Memory B cell (primary cell): Measurements from ENCODE around the gene VPS35L.

Experiments
- ATAC-seq: fragments of 150-1000 bp; cut with Tn5 transposase; 2 replicates; pipeline ENCODE4 v1.10.0; 2021; ENCODE audit warnings: low read depth, mild to moderate bottlenecking, moderate library complexity
- DNase-seq, 2 donors: peaks; one replicate each; pipeline ENCODE4 v3.0.0; 2022; ENCODE audit warnings: low spot score in 2 of 2
- H3K27ac Mint-ChIP-seq: one replicate; pipeline ENCODE4 v1.8.0; 2022; ENCODE audit warnings: mild to moderate bottlenecking, moderate library complexity, mixed read lengths
- H3K27me3 Mint-ChIP-seq: one replicate; pipeline ENCODE4 v1.8.0; 2022; ENCODE audit warnings: mixed read lengths
- H3K36me3 Mint-ChIP-seq: one replicate; pipeline ENCODE4 v1.8.0; 2022; ENCODE audit warnings: mild to moderate bottlenecking, mixed read lengths
- H3K4me1 Mint-ChIP-seq: one replicate; pipeline ENCODE4 v1.8.0; 2022; ENCODE audit warnings: mixed read lengths
- H3K4me3 Mint-ChIP-seq: one replicate; pipeline ENCODE4 v1.8.0; 2022; ENCODE audit warnings: mild to moderate bottlenecking, moderate library complexity, mixed read lengths
- H3K9me3 Mint-ChIP-seq: one replicate; pipeline ENCODE4 v1.8.0; 2022; ENCODE audit warnings: mixed read lengths

The VPS35L gene

DNA sequence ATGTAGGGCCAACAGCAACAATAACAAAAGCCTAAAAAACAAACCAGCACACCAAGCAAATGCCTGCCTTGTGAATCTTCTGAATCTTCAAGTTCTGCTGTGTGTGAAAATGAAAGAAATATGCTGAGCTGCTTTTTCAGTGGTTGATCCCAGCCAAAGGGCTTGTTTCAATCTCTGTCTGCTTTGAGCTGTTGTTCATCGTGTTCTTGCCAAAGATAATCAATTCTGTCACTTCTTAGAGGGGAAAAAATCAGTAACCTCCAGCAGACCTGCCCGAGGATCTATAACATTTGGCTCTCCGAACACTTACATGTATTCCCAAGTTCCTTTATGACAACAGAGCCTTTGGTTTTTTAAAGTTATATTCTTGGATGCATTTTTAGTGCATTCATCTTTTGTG is 65.9 kb downstream of the VPS35L start:
- no peak overlapping the region for H3K4me3 Mint-ChIP-seq
- peaks cover 33% of the 10 kb centered on the region for H3K36me3 Mint-ChIP-seq

GRCh38 chr16:19625039-19625438 is 69.5 kb downstream of the VPS35L start:
- peaks cover 32% of the 10 kb centered on the region for H3K36me3 Mint-ChIP-seq
- H3K4me1 Mint-ChIP-seq, result no peaks in the 10 kb centered on the region
- no peak for DNase-seq
- no peak overlapping the region for H3K4me3 Mint-ChIP-seq
- no peak for ATAC-seq
- H3K27me3 Mint-ChIP-seq, result no peaks in the 10 kb centered on the region
- no peak overlapping the region for H3K27ac Mint-ChIP-seq
- H3K9me3 Mint-ChIP-seq, result no peaks in the 10 kb centered on the region

More for the DNA sequence above, 65.9 kb downstream of the VPS35L start:
- ATAC-seq (no peak), DNase-seq (no peak)
- Mint-ChIP-seq H3K27me3 (no peaks in the 10 kb centered on the region), H3K4me1 (no peaks in the 10 kb centered on the region), H3K27ac (no peak overlapping the region), H3K9me3 (no peaks in the 10 kb centered on the region)

- H3K27ac Mint-ChIP-seq, result no peak overlapping the region
- no peak for ATAC-seq
- no peak overlapping the region for H3K4me3 Mint-ChIP-seq
- no peaks in the 10 kb centered on the region for H3K9me3 Mint-ChIP-seq
- no peaks in the 10 kb centered on the region for H3K27me3 Mint-ChIP-seq
- H3K4me1 Mint-ChIP-seq, result no peaks in the 10 kb centered on the region
- H3K36me3 Mint-ChIP-seq, result peaks cover 32% of the 10 kb centered on the region
- DNase-seq, result no peak
Observed at GRCh38 chr16:19636436-19637267, 81.1 kb downstream of the VPS35L start.

- peaks cover 29% of the 10 kb centered on the region for H3K36me3 Mint-ChIP-seq
- no peak for ATAC-seq
- no peak overlapping the region for H3K4me3 Mint-ChIP-seq
Observed at GRCh38 chr16:19639986-19640421, 84.5 kb downstream of the VPS35L start.

DNA sequence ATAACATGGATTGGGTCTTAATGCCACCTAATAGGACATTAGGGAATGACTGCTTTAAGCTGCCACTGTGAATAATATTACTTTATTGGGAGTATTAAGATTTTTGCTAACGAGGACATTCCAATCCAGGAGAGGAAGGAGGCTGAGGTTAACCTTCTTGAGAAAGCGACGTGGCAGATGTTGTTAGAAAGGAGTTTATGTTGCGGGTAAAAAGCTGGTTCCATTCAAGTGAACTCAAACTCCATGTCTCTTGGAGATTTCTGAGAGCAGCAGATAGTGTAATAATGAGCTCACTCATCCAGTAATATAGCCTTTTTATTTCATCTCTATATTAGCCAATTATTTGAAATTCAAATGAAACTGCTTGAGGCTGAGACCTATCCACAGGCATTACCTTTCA is 87.0 kb downstream of the VPS35L start:
- DNase-seq, result no peak
- no peak for ATAC-seq
- H3K27me3 Mint-ChIP-seq, result no peaks in the 10 kb centered on the region
- H3K4me3 Mint-ChIP-seq, result no peak overlapping the region
- no peaks in the 10 kb centered on the region for H3K9me3 Mint-ChIP-seq
- peaks cover 29% of the 10 kb centered on the region for H3K36me3 Mint-ChIP-seq
- no peak overlapping the region for H3K27ac Mint-ChIP-seq
- no peaks in the 10 kb centered on the region for H3K4me1 Mint-ChIP-seq

More at GRCh38 chr16:19639986-19640421, 84.5 kb downstream of the VPS35L start:
- Mint-ChIP-seq H3K4me1 (no peaks in the 10 kb centered on the region), H3K27ac (no peak overlapping the region), H3K9me3 (no peaks in the 10 kb centered on the region), H3K27me3 (no peaks in the 10 kb centered on the region)
- no peak for DNase-seq

- Mint-ChIP-seq H3K27me3 (no peaks in the 10 kb centered on the region), H3K4me3 (no peak overlapping the region), H3K9me3 (no peaks in the 10 kb centered on the region), H3K27ac (no peak overlapping the region), H3K36me3 (peaks cover 22% of the 10 kb centered on the region), H3K4me1 (no peaks in the 10 kb centered on the region)
- ATAC-seq (no peak), DNase-seq (no peak)
Observed at GRCh38 chr16:19644877-19645276, 89.4 kb downstream of the VPS35L start.

GRCh38 chr16:19645557-19645981 is 90.1 kb downstream of the VPS35L start:
- Mint-ChIP-seq H3K4me3 (no peak overlapping the region), H3K27ac (no peak overlapping the region), H3K9me3 (no peaks in the 10 kb centered on the region), H3K27me3 (no peaks in the 10 kb centered on the region), H3K4me1 (no peaks in the 10 kb centered on the region), H3K36me3 (peaks cover 20% of the 10 kb centered on the region)
- ATAC-seq (no peak), DNase-seq (no peak)

DNA sequence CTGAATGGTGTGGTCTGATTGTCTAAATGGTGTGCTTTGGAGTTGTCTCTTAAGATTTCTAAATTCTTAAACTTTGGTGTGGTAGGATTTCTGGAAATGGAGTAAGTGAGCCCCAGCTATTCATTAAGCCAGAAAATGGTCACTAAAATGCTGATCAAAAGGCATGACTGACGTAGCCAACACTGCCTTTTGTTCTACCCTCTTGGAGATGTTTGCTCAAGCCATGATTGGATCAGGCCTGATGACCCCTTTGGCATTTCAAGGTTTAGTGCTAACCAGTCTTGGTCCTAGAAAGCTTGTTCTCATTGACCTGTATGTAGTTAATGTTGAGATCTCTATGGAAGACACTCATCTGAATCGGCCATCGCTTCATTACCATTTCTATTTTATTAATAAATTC is 94.5 kb downstream of the VPS35L start:
- Mint-ChIP-seq H3K9me3 (no peaks in the 10 kb centered on the region), H3K36me3 (peaks cover 33% of the 10 kb centered on the region), H3K27me3 (no peaks in the 10 kb centered on the region), H3K27ac (no peak overlapping the region), H3K4me3 (no peak overlapping the region), H3K4me1 (no peaks in the 10 kb centered on the region)
- ATAC-seq (no peak), DNase-seq (no peak)

DNA sequence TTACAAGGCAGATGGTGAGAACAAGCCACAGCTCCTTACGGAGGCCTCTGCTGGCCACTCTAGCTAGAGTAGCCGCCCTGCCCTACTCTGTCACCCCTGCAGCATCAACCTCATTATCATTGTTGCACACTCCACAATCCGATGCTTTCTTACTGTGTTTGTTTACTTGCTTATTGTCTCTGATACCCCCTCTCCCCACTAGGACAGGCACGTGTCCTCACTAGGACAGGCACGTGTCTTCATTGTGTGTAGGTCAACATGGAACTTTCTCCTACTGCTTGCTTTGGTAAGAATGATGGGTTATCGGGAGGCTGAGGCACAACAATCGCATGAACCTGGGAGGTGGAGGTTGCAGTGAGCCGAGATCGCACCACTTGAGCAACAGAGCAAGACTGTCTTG is 98.6 kb downstream of the VPS35L start:
- Mint-ChIP-seq H3K27me3 (no peaks in the 10 kb centered on the region), H3K4me1 (no peaks in the 10 kb centered on the region), H3K36me3 (peaks cover 47% of the 10 kb centered on the region), H3K9me3 (no peaks in the 10 kb centered on the region), H3K27ac (no peak overlapping the region), H3K4me3 (no peak overlapping the region)
- DNase-seq (no peak), ATAC-seq (no peak)

DNA sequence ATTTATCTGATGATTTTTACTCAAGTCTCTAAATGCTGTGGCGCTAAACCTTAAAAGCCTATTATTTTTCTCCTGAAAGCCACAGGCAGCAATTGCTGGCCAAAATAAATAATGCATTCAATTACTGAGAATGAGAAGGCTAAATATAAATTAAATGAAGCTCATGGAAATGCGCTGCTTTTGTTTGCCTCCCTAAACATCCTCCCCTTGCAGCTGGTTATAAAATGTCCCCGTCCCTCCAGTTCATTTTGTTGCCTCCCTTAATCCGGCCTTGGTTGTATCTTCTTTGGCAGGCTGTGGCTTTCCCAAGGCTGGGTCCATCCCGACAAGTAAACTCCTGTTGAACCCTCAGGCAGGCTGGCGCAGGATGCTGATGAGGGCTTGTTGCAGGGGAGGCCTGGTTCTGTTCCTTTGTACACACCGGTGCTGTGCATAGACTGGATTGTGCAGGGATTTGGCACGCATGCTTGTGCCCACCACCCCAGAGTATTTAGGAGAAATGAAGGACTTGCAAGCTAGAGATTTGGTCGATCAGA is 99.8 kb downstream of the VPS35L start:
- H3K4me3 Mint-ChIP-seq, result no peak overlapping the region
- ATAC-seq (no peak), DNase-seq (no peak)
- no peak overlapping the region for H3K27ac Mint-ChIP-seq
- no peaks in the 10 kb centered on the region for H3K27me3 Mint-ChIP-seq
- H3K36me3 Mint-ChIP-seq, result peaks cover 49% of the 10 kb centered on the region
- H3K4me1 Mint-ChIP-seq, result no peaks in the 10 kb centered on the region
- H3K9me3 Mint-ChIP-seq, result no peaks in the 10 kb centered on the region

DNA sequence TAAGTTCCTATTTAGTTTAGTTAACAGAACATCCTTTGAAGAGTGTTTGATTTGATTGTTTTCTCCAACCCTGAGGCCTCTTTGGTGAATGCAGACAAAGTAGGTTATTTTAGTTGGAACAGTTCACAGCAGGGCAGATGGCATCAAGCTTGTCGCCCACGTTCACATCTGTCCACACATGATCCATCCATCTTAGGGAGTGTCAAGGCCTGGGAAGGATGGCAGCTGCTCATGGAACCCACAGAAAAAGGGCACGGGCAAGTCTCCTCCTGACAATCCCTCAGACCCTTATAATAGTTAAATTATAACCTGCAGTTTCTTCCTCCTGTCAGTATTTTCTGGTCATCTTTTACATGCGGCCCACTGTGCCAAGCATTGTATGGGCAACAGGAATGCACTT is 102.3 kb downstream of the VPS35L start:
- Mint-ChIP-seq H3K27ac (no peak overlapping the region), H3K4me1 (no peaks in the 10 kb centered on the region), H3K9me3 (no peaks in the 10 kb centered on the region), H3K36me3 (peaks cover 49% of the 10 kb centered on the region), H3K27me3 (no peaks in the 10 kb centered on the region), H3K4me3 (no peak overlapping the region)
- DNase-seq, result no peak
- no peak for ATAC-seq

DNA sequence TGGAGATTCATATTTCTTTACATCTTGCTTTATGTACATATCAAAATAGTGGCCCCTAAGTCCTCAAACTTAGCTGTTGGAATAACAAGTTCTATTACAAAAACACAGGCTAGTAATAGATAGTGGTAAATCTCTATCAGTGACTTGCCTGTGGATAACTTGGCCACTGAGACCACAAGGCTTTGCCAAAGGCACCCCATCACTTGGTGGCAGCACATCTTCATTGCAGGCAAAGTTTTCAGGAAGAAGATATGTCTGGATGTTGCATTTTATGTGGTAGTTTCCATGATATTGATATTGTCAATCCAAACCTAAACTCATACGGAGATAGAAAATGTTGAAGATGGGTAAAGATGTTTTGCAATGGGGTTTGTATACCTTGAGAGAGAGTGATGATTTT is 104.1 kb downstream of the VPS35L start:
- no peak overlapping the region for H3K27ac Mint-ChIP-seq
- ATAC-seq (no peak), DNase-seq (no peak)
- no peak overlapping the region for H3K4me3 Mint-ChIP-seq
- no peaks in the 10 kb centered on the region for H3K4me1 Mint-ChIP-seq
- H3K36me3 Mint-ChIP-seq, result peaks cover 46% of the 10 kb centered on the region
- H3K9me3 Mint-ChIP-seq, result no peaks in the 10 kb centered on the region
- no peaks in the 10 kb centered on the region for H3K27me3 Mint-ChIP-seq

DNA sequence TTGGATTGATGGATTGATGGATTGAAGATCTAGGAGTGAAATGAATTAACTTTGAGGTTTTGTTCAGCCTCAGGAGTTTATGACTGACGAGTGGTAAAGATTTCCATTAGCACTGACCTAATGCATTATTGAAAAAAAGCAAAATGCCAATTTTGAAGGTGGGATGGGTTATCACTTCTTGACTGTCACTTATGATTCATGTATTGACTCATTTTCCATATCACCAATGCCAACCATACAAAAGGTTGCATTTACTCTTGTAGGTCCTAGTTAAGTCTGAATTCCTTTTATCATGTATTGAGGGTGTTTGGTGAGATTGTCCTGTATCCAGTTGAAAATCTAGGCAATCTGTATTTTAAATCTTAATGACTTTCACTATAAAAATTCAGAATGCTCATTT is 104.9 kb downstream of the VPS35L start:
- H3K27ac Mint-ChIP-seq, result no peak overlapping the region
- DNase-seq (no peak), ATAC-seq (no peak)
- H3K4me3 Mint-ChIP-seq, result no peak overlapping the region
- no peaks in the 10 kb centered on the region for H3K4me1 Mint-ChIP-seq
- peaks cover 3% of the 10 kb centered on the region for H3K9me3 Mint-ChIP-seq
- no peaks in the 10 kb centered on the region for H3K27me3 Mint-ChIP-seq
- peaks cover 49% of the 10 kb centered on the region for H3K36me3 Mint-ChIP-seq

GRCh38 chr16:19662351-19662750 is 106.8 kb downstream of the VPS35L start:
- Mint-ChIP-seq H3K4me3 (no peak overlapping the region), H3K4me1 (no peaks in the 10 kb centered on the region), H3K9me3 (peaks cover 3% of the 10 kb centered on the region), H3K27me3 (no peaks in the 10 kb centered on the region), H3K27ac (no peak overlapping the region), H3K36me3 (peaks cover 43% of the 10 kb centered on the region)
- ATAC-seq (no peak), DNase-seq (no peak)

DNA sequence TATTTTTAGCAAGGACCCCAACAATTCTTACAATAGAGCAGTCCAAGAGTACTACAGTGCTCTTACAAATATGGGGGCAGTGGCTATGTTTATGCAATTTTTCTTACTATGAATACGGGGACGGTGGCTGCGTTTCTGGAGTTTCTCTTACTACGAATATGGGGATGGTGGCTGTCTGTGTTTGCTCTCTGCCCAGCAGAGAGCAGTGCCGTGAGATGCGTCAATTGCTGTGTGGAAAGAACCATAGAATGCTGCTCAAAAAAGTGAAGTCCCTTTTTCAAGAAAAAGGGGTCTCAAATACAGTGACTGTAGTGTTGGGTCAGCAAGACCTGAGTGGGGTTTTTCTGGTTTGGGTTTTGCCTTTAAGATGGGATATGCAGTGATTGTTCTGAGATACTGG is 108.7 kb downstream of the VPS35L start:
- H3K27ac Mint-ChIP-seq, result no peak overlapping the region
- DNase-seq (no peak), ATAC-seq (no peak)
- no peaks in the 10 kb centered on the region for H3K4me1 Mint-ChIP-seq
- no peaks in the 10 kb centered on the region for H3K27me3 Mint-ChIP-seq
- no peak overlapping the region for H3K4me3 Mint-ChIP-seq
- H3K36me3 Mint-ChIP-seq, result peaks cover 44% of the 10 kb centered on the region
- H3K9me3 Mint-ChIP-seq, result peaks cover 3% of the 10 kb centered on the region
